WTC11 (cell line): ENCODE measurements around the gene PRF1. TPM values are rescaled to one million over a fixed set of nuclear protein-coding genes. Genes with fewer than 3 reads are reported as not detected.

Experiments
- ATAC-seq: fragments of 200-7000 bp; cut with Tn5 transposase; 2 replicates; pipeline ENCODE4 v1.10.0; 2021; ENCODE audit warnings: mild to moderate bottlenecking, moderate library complexity
- CTCF ChIA-PET: fragments of 300-600 bp; sonication (Branson Sonifier 250); formaldehyde crosslinking; loops from one replicate; lab custom pipeline; 2021; ENCODE audit warnings: antibody characterized with exemption; lab: Charles Lee
- POLR2A ChIA-PET: fragments of 350-600 bp; sonication (Branson Sonifier 250); formaldehyde crosslinking; loops from one replicate; lab custom pipeline; 2021; ENCODE audit warnings: antibody characterized with exemption; lab: Charles Lee
- DNase-seq: peaks from one replicate; pipeline ENCODE4 v3.0.0; 2021; ENCODE audit warnings: low spot score
- H3K27ac Mint-ChIP-seq: 2 replicates; pipeline ENCODE4 v1.8.0; 2021; ENCODE audit warnings: mixed read lengths
- H3K27me3 Mint-ChIP-seq: 2 replicates; pipeline ENCODE4 v1.8.0; 2021; ENCODE audit warnings: low read depth, mild to moderate bottlenecking, moderate library complexity, mixed read lengths
- H3K36me3 Mint-ChIP-seq: 2 replicates; pipeline ENCODE4 v1.8.0; 2021; ENCODE audit warnings: mixed read lengths
- H3K4me1 Mint-ChIP-seq: 2 replicates; pipeline ENCODE4 v1.8.0; 2022; ENCODE audit warnings: mixed read lengths
- H3K4me3 Mint-ChIP-seq: 2 replicates; pipeline ENCODE4 v1.8.0; 2021; ENCODE audit warnings: mild to moderate bottlenecking, moderate library complexity, mixed read lengths
- H3K9me3 Mint-ChIP-seq: 2 replicates; pipeline ENCODE4 v1.8.0; 2021; ENCODE audit warnings: mixed read lengths
- ATF1 ChIP-seq: sonication (generic); formaldehyde crosslinking; IDR thresholded peaks from 2 replicates; pipeline ENCODE4 v1.8.1; 2023; ENCODE audit warnings: mild to moderate bottlenecking, moderate library complexity, missing genetic modification reagents
- CBFB ChIP-seq: sonication (generic); formaldehyde crosslinking; IDR thresholded peaks from 2 replicates; pipeline ENCODE4 v1.8.1; 2022; ENCODE audit warnings: mild to moderate bottlenecking, low read depth, missing genetic modification reagents
- CDX4 ChIP-seq: fragments of 250-450 bp; sonication (Bioruptor Pico); IDR thresholded peaks from 2 replicates; pipeline ENCODE4 v1.9.0; 2021; ENCODE audit warnings: moderate library complexity, mild to moderate bottlenecking, inconsistent platforms, borderline replicate concordance
- ELF4 ChIP-seq: sonication (generic); formaldehyde crosslinking; IDR thresholded peaks from 2 replicates; pipeline ENCODE4 v1.8.1; 2022; ENCODE audit warnings: low read depth, mild to moderate bottlenecking, moderate library complexity, missing genetic modification reagents
- FOXK1 ChIP-seq: sonication (generic); formaldehyde crosslinking; IDR thresholded peaks from 2 replicates; pipeline ENCODE4 v1.8.0; 2022; ENCODE audit warnings: mild to moderate bottlenecking, moderate library complexity, missing genetic modification reagents
- GTF2I ChIP-seq: fragments of 250-450 bp; sonication (Bioruptor Pico); conservative IDR thresholded peaks from 2 replicates; pipeline ENCODE4 v1.4.0; 2021; ENCODE audit warnings: mild to moderate bottlenecking
- IRF2 ChIP-seq: sonication (generic); formaldehyde crosslinking; IDR thresholded peaks from 2 replicates; pipeline ENCODE4 v1.8.0; 2022; ENCODE audit warnings: low read depth, missing genetic modification reagents, borderline replicate concordance
- KAT7 ChIP-seq: sonication (generic); formaldehyde crosslinking; IDR thresholded peaks from 2 replicates; pipeline ENCODE4 v1.8.1; 2023; ENCODE audit warnings: missing genetic modification reagents, mild to moderate bottlenecking, borderline replicate concordance
- NFYB ChIP-seq: sonication (generic); formaldehyde crosslinking; conservative IDR thresholded peaks from 2 replicates; pipeline ENCODE4 v1.8.0; 2022; ENCODE audit warnings: low read depth, missing genetic modification reagents
- OVOL2 ChIP-seq: fragments of 250-450 bp; sonication (Bioruptor Pico); IDR thresholded peaks from 2 replicates; pipeline ENCODE4 v1.9.0; 2021; ENCODE audit warnings: mild to moderate bottlenecking, borderline replicate concordance
- RORB ChIP-seq: fragments of 250-450 bp; sonication (Bioruptor Pico); IDR thresholded peaks from 2 replicates; pipeline ENCODE4 v1.9.0; 2021; ENCODE audit warnings: mild to moderate bottlenecking
- SMAD3 ChIP-seq: sonication (generic); formaldehyde crosslinking; IDR thresholded peaks from 2 replicates; pipeline ENCODE4 v1.8.0; 2022; ENCODE audit warnings: missing genetic modification reagents, mild to moderate bottlenecking, borderline replicate concordance
- SP1 ChIP-seq: sonication (generic); formaldehyde crosslinking; conservative IDR thresholded peaks from 2 replicates; pipeline ENCODE4 v1.8.1; 2022; ENCODE audit warnings: missing genetic modification reagents
- TP53 ChIP-seq: sonication (generic); formaldehyde crosslinking; IDR thresholded peaks from 2 replicates; pipeline ENCODE4 v1.8.1; 2023; ENCODE audit warnings: mild to moderate bottlenecking, missing genetic modification reagents
- USF1 ChIP-seq: sonication (generic); formaldehyde crosslinking; IDR thresholded peaks from 2 replicates; pipeline ENCODE4 v1.8.0; 2022; ENCODE audit warnings: mild to moderate bottlenecking, missing genetic modification reagents
- ZBTB43 ChIP-seq: sonication (generic); formaldehyde crosslinking; IDR thresholded peaks from 2 replicates; pipeline ENCODE4 v1.8.1; 2023; ENCODE audit warnings: mild to moderate bottlenecking, missing genetic modification reagents
- total RNA-seq: library from RNA; stranded (reverse); gene quantifications from 3 replicates; pipeline ENCODE4 v1.2.3, GENCODE V29; 2021
- TF ChIP-seq, protein P1 (sequence below): sonication (generic); formaldehyde crosslinking; IDR thresholded peaks from 2 replicates; pipeline ENCODE4 v1.8.1; 2022; ENCODE audit warnings: missing genetic modification reagents, borderline replicate concordance
- TF ChIP-seq, protein P2 (sequence below): fragments of 250-450 bp; sonication (Bioruptor Pico); IDR thresholded peaks from 2 replicates; pipeline ENCODE4 v2.1.2; 2022; ENCODE audit warnings: mild to moderate bottlenecking, moderate library complexity
- TF ChIP-seq, protein P3 (sequence below): fragments of 250-450 bp; sonication (Bioruptor Pico); IDR thresholded peaks from 2 replicates; pipeline ENCODE4 v1.9.0; 2021; ENCODE audit warnings: mild to moderate bottlenecking

Gene PRF1
- total RNA-seq, 1 experiment from 2014 or later = 0.11 TPM

GRCh38 chr10:70590655-70591416 is 11.7 kb downstream of the PRF1 start:
- POLR2A ChIA-PET = no interaction called here
- no peak overlapping the region for H3K4me3 Mint-ChIP-seq
- H3K4me1 Mint-ChIP-seq = peaks cover 11% of the 10 kb centered on the region
- no peaks in the 10 kb centered on the region for H3K36me3 Mint-ChIP-seq
- no peak for TF ChIP-seq KAT7 (CRISPR knock-in tag)
- TF ChIP-seq, protein P1, sequence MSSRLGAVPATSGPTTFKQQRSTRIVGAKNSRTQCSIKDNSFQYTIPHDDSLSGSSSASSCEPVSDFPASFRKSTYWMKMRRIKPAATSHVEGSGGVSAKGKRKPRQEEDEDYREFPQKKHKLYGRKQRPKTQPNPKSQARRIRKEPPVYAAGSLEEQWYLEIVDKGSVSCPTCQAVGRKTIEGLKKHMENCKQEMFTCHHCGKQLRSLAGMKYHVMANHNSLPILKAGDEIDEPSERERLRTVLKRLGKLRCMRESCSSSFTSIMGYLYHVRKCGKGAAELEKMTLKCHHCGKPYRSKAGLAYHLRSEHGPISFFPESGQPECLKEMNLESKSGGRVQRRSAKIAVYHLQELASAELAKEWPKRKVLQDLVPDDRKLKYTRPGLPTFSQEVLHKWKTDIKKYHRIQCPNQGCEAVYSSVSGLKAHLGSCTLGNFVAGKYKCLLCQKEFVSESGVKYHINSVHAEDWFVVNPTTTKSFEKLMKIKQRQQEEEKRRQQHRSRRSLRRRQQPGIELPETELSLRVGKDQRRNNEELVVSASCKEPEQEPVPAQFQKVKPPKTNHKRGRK (CRISPR knock-in tag) = no peak
- TF ChIP-seq SMAD3 (CRISPR knock-in tag) = no peak
- no peak for TF ChIP-seq IRF2 (CRISPR knock-in tag)
- TF ChIP-seq ZBTB43 (CRISPR knock-in tag) = no peak
- TF ChIP-seq, protein P2, sequence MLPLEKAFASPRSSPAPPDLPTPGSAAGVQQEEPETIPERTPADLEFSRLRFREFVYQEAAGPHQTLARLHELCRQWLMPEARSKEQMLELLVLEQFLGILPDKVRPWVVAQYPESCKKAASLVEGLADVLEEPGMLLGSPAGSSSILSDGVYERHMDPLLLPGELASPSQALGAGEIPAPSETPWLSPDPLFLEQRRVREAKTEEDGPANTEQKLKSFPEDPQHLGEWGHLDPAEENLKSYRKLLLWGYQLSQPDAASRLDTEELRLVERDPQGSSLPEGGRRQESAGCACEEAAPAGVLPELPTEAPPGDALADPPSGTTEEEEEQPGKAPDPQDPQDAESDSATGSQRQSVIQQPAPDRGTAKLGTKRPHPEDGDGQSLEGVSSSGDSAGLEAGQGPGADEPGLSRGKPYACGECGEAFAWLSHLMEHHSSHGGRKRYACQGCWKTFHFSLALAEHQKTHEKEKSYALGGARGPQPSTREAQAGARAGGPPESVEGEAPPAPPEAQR (CRISPR knock-in tag) = no peak
- no peak for TF ChIP-seq USF1 (CRISPR knock-in tag)
- no peak for TF ChIP-seq CDX4 (CRISPR knock-in tag)
- TF ChIP-seq OVOL2 (CRISPR knock-in tag) = no peak
- no peak for TF ChIP-seq CBFB
- no peak for TF ChIP-seq RORB (CRISPR knock-in tag)
- TF ChIP-seq GTF2I (CRISPR knock-in tag) = no peak
- TF ChIP-seq NFYB (CRISPR knock-in tag) = no peak
- TF ChIP-seq ATF1 (CRISPR knock-in tag) = no peak
- no peak for TF ChIP-seq ELF4 (CRISPR knock-in tag)
- no peak for ATAC-seq
- no peaks in the 10 kb centered on the region; the same call in 1 of the 2 replicates for H3K27me3 Mint-ChIP-seq
- CTCF ChIA-PET = interaction anchor here (1.3 to 2.7 kb wide), 3 partner anchors 32 to 129 kb away, joined by 3 to 8 read pairs (median 3); no protein-coding TSS in a partner anchor
- DNase-seq = no peak
- no peak overlapping the region for H3K27ac Mint-ChIP-seq
- H3K9me3 Mint-ChIP-seq = no peaks in the 10 kb centered on the region

DNA sequence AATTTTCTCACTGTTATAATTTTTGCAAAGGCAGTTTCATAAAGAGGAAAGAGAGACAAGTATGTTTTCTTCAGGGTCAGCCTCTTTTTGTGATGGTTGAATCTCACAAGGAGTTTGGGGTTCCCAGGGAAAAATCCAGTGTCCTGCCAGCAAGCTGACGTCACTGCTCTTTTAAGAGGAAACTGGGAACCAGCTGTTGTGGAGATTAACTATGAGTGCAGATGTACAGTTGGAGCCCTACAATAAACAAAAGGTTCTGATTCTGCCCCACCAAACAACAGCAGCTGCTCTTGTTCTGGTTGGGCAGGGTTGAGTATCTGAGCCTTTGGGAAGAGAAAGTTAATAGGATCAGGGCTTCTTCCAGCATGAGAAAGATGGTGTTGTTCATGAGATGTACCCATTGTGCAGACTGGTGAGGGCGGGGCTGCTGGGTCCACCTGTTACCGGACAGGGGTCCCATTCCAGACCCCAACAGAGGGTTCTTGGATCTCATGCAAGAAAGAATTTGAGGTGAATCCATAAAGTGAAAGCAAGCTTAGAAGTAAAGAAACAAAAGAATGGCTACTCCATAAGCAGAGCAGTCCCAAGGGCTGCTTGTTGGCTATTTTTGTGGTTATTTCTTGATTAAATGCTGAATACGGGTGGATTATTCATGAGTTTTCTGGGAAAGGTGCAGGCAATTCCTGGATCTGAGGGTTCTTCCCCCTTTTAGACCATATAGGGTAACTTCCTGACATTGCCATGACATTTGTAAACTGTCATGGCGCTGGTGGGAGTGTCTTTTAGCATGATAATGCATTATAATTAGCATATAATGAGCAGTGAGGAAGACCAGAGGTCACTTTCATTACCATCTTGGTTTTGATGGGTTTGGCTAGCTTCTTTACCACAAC is 12.5 kb downstream of the PRF1 start:
- no peak for ATAC-seq
- H3K27ac Mint-ChIP-seq = no peak overlapping the region
- TF ChIP-seq FOXK1 (CRISPR knock-in tag) = no peak
- TF ChIP-seq TP53 (CRISPR knock-in tag) = no peak
- TF ChIP-seq SP1 (CRISPR knock-in tag) = no peak
- TF ChIP-seq, protein P3, sequence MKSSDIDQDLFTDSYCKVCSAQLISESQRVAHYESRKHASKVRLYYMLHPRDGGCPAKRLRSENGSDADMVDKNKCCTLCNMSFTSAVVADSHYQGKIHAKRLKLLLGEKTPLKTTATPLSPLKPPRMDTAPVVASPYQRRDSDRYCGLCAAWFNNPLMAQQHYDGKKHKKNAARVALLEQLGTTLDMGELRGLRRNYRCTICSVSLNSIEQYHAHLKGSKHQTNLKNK (CRISPR knock-in tag) = no peak
- TF ChIP-seq ATF1 (CRISPR knock-in tag) = no peak
- H3K4me3 Mint-ChIP-seq = no peak overlapping the region
- POLR2A ChIA-PET = no interaction called here
- no peaks in the 10 kb centered on the region for H3K9me3 Mint-ChIP-seq
- no peak for DNase-seq
- no peaks in the 10 kb centered on the region; the same call in 1 of the 2 replicates for H3K27me3 Mint-ChIP-seq
- CTCF ChIA-PET = interaction anchor here (0.6 to 2.7 kb wide), 2 partner anchors 31 to 260 kb away, joined by 3 to 8 read pairs; no protein-coding TSS in a partner anchor
- H3K36me3 Mint-ChIP-seq = no peaks in the 10 kb centered on the region
- H3K4me1 Mint-ChIP-seq = peaks cover 16% of the 10 kb centered on the region
